Stimulated activated CD8-positive, alpha-beta memory T cell treated with anti-CD3 and anti-CD28 coated beads, Interleukin-12 subunit alpha, Interleukin-12 subunit beta, amount 100 ng/mL, for 1 hour (primary cell): Measurements from ENCODE around the gene BLVRB.
"Not testable (repeated sequence)": the region's sequence is repeated elsewhere in the genome, so short reads cannot be mapped to it uniquely, and the experiment has no call there.

Experiments used
- DNase-seq: peaks from one replicate; pipeline ENCODE4 v3.0.0-alpha.2; 2020; ENCODE audit warnings: low read depth

Gene BLVRB

DNA sequence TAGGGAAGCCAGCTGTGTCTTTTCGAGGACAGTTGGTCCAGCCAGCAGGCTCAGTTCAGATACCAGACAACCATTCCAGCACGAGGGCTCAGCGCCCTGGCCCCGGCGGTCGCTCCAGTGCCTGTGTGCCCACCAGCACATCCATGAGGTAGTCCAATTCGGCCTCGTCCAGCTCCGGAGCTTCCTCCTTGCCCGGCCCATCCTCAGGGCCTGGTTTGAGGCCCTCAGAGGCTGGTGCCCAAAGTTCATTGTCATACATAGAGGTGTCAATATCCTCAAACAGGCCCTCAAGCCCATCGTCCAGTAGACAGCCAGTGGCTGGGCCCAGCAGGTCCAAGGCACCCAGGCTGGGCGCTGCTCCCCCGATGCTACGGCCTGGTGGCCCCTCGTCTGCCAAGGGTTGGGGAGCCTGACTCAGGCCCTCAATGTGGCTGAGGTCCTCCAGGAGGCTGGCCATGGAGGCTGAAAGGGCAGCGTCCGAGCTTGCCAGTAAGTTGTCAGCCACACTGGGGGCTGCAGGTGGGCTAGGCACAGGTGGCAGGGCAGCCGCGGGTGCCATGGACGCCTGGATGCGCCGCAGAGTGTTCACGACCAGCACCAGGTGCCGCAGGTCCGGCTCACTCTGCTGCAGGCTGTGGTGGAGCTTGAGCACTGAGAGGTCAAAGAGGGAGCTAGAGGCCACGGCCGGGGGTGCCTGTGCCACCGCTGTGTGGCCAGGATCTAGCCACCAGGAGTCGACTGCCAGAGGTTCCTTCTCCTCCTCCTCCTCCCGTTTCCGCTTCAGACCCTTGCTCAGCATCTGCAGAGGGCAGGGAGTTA lies 42.6 kb downstream of the BLVRB start:
- DNase-seq, result no peak

DNA sequence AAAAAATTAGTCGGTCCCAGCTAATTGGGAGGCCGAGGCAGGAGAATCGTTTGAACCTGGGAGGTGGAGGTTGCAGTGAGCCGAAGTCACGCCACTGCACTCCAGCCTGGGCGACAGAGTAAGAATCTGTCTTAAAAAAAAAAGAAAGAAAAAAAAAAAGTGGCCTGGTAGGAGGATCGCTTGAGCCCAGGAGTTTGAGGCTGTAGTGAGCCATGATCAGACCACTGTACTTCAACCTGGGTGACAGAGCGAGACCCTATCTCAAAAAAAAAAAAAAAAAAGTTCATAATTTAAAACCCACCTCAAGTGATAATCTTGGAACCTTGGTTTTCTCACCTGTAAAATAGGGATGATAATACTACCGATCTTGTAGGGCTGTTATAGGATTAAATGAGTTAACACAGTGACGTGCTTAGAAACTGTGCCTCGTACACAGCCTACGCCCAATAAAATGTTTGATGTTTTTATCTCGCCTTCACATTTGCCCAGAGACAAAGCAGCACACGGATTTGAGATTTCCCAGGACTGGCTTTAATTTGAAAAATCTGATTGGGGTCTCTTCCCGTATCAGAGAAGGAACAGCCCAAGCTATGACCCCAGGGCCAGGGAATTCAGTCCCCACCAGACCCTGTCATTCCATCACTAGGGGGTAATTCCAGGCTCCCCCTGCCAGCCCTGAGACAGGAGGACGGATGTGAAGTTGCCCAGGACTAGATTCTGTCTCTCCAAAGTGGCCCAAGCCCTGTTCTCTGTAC lies 43.4 kb downstream of the BLVRB start:
- DNase-seq, result no peak

DNA sequence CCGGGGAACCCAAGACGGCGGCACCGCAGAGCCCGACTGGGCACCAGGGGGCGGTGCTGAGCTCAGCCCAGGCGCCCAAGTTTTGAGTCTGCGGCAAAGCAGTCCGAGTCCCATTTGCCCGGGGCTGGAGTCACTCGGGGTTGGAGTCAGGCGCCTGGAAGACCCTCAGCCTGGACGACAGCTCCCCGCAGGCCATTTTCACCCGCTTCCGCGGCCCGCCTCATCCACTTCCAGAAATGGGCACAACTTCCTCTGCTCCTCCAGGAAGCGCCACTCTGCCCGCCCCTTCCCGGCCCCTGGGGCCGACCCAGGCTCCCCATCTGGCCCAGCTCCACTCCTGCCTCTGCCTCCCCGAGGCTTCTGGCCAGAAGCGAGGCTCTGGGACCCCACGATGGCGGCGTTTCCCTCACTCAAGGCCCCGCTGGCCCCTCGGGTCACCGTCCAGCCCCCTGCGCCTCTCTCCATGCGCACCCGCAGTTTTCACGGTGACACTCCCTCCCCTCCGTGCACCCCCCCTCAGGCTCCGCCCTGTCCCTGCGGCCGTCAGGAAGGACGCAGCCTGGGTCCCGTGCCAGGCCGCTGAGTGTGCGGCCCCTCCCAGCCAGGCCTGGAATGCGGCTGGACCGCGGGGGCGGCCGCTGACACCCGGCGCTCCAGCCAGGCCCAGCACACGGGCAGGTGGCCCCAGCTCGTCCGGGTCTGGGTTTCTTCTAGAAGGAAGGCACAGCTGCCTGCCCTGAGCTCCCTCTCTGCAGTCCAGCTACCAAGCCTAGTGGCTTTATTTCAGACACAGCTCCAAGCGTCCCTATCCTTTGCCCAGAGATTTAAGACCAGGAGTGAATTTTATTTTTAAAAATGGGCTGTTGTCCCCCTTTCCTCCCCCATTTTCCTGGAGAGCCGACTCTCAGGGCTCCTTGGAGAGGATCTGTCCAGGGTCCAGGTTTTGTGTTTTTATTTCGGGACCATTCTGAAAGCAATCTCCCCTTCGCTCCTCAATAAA lies 44.5 kb downstream of the BLVRB start:
- DNase-seq, result peak; percentile 51

DNA sequence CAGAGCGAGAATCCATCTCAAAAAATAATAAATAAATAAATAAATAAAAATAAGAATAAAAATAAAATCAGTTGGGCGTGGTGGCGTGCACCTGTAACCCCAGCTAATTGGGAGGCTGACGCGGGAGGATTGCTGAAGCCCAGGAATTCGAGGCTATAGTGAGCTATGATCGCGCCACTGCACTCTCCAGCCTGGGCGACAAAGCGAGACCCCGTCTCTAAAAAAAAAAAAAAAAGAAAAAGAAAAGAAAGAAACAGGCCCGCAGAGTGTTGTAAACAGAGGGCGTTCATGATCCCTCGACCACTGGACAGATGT lies 45.1 kb downstream of the BLVRB start:
- no peak for DNase-seq

DNA sequence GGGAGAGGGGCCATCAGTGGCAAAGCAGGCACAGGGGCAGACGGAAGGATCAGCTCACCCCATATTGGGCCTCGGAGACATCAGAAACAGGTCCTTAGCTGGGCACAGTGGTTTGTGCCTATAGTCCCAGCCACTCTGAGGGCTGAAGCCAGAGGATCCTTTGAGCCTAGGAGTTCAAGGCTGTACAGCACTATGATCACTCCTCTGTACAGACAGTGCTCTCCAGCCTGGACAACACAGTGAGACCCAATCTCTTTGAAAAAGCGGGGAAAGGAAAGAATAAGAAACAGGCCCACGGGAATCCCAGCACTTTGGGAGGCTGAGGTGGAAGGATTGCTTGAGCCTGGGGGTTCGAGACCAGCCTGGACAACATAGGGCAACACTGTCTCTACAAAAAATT lies 45.8 kb downstream of the BLVRB start:
- no peak for DNase-seq

DNA sequence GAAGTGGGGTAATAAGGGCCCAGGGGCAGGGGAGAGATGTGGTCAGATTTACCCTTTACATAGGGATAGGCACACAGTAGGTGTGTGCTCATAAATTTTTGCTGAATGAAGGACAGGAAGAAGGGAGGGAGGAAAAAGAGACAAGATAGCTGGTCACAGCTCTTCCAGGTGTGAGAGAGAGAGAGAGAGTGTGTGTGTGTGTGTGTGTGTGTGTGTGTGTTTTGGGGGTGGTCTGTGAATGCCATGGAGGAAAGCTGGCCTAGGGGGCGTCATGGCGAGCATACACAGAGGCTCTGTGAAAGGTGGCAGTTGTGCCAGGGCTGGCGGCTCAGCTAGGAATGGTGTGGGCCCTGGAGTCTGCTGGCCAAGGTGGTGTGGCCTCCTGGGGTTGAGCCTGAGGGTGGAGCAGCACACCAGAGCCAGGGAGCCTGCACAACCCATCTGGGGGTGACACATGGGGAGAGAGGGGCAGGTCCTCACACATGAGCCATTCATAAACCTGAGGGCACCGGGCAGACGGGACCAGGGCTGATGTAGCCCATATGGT lies 46.4 kb downstream of the BLVRB start:
- no peak for DNase-seq

DNA sequence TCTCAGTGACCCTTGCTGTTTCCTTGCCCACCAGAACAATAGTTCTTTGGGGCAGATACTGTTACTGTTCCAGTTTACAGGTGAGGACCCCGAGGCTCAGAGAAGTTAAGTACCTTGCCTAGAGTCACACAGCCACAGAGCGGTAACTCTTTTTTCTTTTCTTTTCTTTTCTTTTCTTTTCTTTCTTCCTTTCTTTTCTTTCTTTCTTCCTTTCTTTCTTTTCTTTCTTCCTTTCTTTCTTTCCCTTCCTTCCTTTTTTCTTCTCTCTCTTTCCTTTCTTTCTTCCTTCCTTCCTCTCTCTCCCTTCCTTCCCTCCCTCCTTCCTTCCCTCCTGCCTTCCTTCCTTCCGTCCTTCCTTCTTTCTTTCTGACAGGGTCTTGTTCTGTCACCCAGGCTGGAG lies 47.5 kb downstream of the BLVRB start:
- DNase-seq, result no peak

DNA sequence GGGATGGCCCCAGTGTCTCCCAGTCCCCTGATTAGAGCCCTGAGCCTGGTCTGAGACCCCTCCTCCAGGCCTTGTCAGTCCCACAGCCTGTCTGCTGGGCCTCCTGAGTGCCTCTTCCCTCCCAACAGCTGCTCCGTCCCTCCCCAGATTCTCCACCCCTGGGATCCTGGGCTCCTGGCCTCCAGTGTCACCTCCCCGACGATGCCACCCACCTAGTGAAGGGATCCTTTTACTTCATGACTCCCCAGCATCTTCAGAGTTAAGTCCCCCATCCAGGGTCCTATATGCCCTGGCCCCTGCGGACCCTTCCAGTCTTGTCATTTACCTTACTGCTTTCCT lies 47.9 kb downstream of the BLVRB start:
- DNase-seq, result no peak

DNA sequence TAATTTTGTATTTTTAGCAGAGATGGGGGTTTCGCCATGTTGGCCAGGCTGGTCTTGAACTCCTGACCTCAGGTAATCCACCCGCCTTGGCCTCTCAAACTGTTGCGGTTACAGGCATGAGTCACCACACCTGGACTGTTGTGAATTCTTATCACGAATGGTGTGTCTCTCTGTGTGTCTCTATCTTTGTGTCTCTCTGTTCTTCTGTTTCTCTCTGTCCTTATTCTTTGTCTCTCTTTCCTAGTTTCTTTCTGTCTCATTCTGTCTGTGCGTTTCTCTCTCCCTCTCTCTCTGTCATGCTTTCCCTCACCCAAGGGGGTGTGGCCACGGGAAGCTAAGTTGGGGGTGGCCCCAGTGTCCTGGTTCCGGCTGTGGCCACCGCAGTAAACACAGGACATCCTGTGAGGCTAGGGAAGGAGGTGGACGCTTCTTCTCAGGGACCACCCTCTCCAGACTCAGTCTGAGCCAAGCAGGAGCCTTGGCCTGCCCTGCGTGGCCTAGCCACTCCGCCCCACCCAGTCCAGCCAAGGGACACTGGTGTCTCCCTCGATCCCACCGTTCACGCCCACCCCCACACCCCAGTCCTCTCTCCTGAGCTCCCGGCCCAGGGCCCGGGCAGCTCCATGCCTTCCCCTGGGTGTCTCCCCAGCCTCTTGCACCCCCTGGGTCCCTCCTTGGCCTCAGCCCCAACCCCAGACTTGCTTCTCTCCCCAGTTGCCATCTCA lies 48.5 kb downstream of the BLVRB start:
- no peak for DNase-seq

DNA sequence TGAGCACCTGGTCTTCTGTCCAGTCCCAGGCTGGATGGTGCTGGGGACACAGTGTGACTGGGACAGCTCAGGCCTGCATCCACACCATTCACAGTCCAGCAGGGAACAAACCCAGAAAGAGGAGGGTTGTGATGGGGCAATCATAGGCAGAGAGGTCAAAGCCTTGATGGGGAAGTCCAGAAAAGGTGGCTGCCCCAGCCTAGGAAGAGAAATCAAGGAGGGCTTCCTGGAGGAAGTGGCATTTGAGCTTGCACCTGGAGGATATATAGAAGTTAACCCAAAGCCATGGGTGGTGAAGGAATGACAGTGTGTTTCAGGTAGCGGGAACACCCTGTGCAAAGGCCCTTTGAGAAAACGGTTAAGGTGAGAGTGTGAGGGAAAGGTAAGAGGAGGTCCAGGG lies 49.8 kb downstream of the BLVRB start:
- no peak for DNase-seq

DNA sequence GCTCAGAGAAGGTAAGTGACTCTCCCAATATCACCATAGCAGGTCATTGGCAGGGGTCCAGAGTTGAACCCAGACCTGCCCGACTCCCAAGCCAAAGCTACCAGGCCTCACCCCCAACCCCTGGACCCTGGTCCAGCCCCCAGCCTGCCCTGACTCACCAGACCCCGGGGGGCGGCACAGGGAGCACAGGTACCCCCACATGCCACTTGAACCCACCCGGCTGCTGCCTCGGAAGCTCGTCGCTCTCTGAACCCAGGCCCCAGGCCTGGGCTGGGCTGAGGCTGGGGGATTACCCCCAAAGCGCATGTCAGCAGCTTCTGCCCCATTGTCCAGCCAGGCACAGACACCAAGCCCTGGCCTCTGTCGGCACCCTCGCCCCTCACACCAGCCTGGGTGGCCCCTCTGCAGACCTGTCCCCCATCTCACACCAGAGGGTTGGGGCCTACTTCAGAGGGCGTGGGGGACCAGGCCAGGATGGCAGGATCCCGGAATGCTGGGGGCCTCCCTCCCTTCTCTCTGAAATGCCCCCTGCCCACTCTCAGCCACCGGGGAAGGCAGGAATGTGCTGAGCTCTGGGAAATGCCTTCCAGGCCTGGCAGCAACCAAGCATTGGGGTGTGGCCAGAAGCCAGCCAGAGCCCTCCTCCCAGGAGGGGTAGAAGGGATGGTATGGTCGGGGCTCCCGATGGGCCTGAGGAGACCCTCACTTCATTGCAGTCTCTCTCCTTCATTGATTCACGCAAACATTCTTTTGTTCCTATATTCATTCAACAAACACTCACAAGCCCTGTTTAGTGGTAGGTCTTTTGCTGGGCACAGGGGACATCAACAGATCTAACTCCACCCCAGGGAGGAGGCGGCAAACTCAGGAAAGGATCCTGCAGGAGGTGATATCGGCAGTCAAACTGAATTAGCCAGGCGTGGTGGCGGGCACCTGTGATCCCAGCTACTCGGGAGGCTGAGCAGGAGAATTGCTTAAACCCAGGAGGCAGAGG lies 50.7 kb downstream of the BLVRB start:
- DNase-seq, result no peak

DNA sequence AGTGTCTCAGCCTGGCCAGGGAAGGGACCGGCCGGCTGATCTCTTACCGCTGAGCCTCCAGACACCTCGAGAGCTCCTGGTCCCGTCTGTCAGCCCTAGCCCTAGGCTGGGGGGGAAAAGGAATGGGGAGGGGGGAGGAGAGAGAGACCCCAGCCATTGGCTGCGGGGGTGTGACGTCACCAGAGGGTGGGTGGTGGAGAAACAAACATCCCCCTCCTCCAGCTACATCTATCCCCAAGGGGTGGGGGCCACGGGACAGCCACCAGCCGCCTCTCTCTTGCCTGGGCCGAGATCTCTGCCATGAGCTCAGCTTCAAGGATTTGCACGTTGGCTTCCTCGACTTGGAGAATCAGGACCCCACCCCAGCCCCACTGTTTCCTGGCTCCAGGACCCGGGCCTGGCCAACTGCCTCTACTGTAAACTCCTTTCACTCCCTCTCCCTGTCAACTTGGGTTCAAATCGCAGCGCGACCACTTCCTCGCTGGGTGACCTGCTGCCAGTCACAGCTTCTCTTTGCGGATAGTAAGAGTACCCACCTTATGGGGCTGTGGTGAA lies 52.2 kb downstream of the BLVRB start, which contains the start of gene PRX:
Gene PRX (minus strand): TSS at position 88 of the 555 bp plus-strand sequence. CDS start 5,446 bp downstream, outside the sequence.
- no peak for DNase-seq

DNA sequence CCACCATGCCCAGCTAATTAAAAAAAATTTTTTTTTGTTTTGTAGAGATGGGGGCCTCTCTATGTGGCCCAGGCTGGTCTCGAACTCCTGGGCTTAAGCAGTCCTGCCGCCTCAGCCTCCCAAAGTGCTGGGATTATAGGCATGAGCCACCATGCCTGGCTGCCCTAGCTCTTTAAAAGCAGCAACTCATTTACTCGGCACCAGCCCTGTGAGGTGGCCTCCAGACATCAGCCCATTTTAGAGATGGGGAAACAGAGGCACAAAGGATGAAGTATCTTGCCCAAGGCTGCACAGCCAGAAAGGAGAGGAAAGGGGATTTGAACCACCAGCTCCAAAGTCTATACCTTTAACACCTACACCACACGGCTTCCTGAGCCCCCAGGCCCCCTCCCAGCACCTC lies 52.7 kb downstream of the BLVRB start:
- DNase-seq, result no peak

DNA sequence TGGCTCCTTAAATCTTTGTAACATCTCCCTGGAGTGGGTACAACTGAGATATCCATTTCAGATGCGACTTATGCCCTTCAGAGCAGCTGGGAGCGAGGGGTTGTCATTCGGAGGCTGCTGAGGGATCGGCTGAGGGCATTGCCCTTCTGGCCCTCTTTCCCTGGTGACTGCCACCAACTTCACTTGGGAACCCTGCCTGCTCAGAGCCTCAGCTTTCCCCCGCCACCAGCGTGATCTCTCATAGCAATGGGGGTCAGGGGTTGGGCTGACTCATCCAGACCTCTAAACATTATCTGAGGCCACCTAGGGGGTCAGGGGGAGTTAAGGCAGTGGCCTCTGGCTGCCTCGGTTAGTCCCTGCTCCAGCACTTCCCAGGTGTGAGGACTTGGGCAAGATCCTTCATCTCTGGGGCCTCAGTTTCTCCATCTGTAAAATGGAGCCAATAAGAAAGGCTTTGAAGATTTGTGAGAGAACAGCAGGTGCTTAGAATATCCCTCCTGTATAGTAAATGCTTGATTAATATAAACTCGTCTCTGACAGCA lies 53.5 kb downstream of the BLVRB start:
- DNase-seq, result no peak

DNA sequence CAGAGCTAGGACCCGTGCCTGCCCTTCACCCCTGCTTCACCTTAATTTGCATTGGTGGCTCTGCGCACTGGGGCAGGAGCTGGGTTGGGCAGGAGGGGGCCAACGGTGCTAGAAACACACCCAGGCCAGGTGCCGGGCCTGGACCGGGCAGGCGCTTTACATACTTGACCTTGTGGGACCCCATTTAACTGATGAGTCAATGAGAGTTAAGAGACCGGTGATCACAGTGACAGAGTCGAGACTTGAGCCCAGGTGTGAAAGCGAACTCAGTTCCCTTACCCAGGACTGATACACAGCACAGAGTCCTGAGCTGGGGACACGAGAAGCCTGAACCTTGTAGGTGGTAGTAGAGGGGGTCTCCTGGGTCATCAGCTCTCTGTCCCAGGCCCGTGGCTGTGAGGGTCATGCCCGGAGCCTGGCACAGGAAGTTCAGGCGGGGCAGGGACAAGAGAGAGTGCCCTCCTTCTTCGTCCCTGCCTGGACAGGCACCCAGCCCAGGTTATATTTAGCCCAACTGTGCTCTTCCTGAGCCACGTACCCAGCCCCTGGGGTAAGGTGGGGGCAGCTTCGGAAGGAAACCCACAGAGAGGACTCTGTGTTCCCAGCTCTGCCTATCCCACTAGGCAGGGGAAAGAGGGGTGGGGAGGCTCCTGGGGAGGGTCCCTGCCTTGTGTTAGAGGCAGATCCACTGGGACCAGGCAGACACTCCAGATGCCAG lies 54.3 kb downstream of the BLVRB start:
- DNase-seq, result no peak

DNA sequence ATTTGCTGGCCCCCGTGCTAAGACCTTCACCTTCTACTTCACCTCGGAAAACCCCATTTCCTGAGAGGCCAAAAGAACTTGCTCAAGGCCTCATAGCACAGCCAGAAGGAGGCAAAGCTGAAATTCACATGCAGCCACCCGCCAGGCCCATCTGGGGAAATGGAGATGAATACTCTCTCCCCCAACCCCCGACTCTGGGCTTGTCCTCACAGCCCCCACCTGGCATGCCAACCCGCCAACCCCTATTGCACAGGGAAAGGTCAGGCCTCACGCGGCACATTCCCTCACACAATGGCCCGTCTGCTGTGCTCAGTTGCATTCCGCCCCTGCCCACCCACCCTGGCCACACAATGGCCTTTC lies 55.5 kb downstream of the BLVRB start:
- DNase-seq, result no peak

DNA sequence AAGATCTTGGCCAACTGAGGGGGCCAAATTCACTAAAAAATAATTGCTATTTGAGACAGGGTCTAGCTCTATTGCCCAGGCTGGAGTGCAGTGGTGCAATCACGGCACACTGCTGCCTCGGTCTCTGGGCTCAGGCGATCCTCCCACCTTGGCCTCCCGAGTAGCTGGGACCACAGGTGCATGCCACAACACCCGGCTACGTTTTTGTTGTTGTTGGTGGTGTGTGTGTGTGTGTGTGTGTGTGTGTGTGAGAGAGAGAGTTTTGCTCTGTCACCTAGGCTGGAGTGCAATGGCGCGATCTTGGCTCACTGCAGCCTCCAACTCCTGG lies 57.0 kb downstream of the BLVRB start:
- DNase-seq, result not testable (repeated sequence)

DNA sequence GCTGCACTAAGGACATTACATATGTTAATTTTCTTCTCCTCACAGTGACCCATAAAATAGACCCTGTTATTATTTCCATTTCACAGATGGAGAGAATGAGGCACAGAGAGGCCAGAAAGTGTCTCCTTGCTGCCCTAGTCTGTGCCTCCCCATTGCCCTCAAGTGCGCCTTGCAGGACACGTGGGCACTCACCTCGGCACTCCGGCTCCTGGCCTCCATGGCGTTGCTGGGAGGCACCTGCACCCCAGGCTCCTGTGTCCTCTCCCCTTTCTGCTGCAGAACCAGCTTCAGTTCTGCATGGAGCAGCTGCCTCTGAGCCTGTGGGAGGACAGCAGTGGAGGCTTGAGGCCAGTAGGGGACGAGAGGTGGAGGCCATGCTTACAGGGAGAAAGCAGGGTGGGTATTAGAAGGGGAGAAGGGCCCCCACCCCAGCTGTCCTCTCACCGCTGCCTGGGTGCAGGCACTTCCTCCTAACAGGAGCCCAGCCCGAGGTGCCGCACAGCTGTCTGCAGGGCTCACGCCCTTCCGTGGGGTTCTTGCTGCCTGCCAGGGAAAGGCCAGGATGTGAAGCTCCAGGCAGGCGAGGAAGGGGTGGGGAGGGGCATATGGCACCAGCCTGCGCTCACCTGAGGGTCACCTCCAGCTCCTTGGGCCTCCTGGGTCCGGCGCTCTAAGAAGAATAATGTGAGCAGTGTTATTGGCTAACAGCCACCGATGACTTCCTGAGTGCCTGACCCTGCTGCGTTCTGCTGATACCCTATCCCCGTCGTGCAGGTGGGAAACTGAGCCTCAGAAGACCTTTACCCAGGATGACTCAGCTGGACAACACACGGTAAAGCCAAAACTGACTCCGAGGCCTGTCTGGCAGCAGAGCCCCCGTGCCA lies 57.6 kb downstream of the BLVRB start:
- DNase-seq, result no peak
